Measurements from ENCODE around the gene PCDHA1.

The PCDHA1 gene

GRCh38 chr5:140926443-140927227, 140.7 kb downstream of the PCDHA1 start:
- in situ Hi-C loops (cut with MboI; ENCODE audit: low pct_unique_long_range_greater_than_20kb, low sequenced_read_pairs, unreplicated experiment), result no loop called here
- TF ChIP-seq, protein P1, sequence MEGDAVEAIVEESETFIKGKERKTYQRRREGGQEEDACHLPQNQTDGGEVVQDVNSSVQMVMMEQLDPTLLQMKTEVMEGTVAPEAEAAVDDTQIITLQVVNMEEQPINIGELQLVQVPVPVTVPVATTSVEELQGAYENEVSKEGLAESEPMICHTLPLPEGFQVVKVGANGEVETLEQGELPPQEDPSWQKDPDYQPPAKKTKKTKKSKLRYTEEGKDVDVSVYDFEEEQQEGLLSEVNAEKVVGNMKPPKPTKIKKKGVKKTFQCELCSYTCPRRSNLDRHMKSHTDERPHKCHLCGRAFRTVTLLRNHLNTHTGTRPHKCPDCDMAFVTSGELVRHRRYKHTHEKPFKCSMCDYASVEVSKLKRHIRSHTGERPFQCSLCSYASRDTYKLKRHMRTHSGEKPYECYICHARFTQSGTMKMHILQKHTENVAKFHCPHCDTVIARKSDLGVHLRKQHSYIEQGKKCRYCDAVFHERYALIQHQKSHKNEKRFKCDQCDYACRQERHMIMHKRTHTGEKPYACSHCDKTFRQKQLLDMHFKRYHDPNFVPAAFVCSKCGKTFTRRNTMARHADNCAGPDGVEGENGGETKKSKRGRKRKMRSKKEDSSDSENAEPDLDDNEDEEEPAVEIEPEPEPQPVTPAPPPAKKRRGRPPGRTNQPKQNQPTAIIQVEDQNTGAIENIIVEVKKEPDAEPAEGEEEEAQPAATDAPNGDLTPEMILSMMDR (IDR thresholded peaks at IDR 0.05; ENCODE audit: extremely low read depth, insufficient read depth, missing control alignments), result no peak
- no peak for DNase-seq (ENCODE audit: low spot score)

DNA sequence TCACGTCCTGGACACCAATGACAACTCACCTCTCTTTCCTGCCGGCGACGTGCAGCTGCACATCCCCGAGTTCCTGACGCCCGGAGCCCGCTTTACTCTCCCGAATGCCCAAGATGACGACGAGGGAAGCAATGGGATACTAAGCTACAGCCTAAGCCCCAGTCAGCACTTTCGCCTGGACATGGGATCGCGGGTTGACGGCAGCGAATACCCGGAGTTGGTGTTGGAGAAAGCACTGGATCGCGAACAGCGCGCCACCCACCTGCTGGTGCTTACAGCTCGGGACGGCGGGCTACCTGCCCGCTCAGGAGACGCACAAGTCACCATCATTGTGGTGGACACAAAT, 141.3 kb downstream of the PCDHA1 start:
- TF ChIP-seq, protein P1 (IDR thresholded peaks at IDR 0.05; ENCODE audit: extremely low read depth, insufficient read depth, missing control alignments), result no peak
- DNase-seq (ENCODE audit: low spot score), result no peak
- in situ Hi-C loops (cut with MboI; ENCODE audit: low pct_unique_long_range_greater_than_20kb, low sequenced_read_pairs, unreplicated experiment), result no loop called here

- TF ChIP-seq, protein P1 (IDR thresholded peaks at IDR 0.05; ENCODE audit: extremely low read depth, insufficient read depth, missing control alignments), result no peak
- in situ Hi-C loops (cut with MboI; ENCODE audit: low pct_unique_long_range_greater_than_20kb, low sequenced_read_pairs, unreplicated experiment), result no loop called here
- no peak for DNase-seq (ENCODE audit: low spot score)
Observed at GRCh38 chr5:140934964-140935606, 149.1 kb downstream of the PCDHA1 start.

DNA sequence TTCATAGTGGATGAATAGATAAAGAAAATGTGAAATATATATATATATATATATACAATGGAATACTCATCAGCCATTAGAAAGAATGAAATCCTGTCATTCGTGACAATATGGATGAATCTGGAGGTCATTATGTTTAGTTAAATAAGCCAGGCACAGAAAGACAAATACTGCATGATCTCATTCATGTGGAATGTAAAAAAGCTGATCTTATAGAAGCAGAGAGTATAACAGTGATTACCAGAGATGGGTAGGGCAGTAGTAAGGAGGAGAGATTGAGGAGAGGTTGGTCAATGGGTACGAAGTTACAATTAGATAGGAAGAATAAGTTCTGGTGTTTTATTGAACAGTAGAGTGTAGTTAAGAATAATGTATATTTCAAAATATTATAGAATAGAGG, 160.6 kb downstream of the PCDHA1 start:
- in situ Hi-C loops (cut with MboI; ENCODE audit: low pct_unique_long_range_greater_than_20kb, low sequenced_read_pairs, unreplicated experiment), result no loop called here
- no peak for DNase-seq (ENCODE audit: low spot score)
- TF ChIP-seq, protein P1 (IDR thresholded peaks at IDR 0.05; ENCODE audit: extremely low read depth, insufficient read depth, missing control alignments), result no peak

DNA sequence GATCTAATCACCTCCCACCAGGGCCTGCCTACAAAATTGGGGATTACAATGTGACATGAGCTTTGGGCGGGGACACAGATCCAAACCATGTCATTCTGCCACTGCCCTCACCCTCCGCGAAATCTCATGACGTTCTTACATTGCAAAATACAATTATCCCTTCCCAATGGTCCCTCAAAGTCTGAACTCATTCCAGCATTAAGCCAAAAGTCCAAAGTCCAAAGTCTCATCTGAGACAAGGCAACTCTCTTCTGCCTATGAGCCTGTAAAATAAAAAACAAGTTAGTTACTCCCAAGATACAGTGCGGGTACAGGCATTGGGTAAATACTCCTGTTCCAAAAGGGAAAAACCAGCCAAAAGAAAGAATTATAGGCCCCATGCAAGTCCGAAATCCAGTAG, 165.7 kb downstream of the PCDHA1 start:
- in situ Hi-C loops (cut with MboI; ENCODE audit: low pct_unique_long_range_greater_than_20kb, low sequenced_read_pairs, unreplicated experiment), result no loop called here
- TF ChIP-seq, protein P1 (IDR thresholded peaks at IDR 0.05; ENCODE audit: extremely low read depth, insufficient read depth, missing control alignments), result no peak
- DNase-seq (ENCODE audit: low spot score), result no peak

DNA sequence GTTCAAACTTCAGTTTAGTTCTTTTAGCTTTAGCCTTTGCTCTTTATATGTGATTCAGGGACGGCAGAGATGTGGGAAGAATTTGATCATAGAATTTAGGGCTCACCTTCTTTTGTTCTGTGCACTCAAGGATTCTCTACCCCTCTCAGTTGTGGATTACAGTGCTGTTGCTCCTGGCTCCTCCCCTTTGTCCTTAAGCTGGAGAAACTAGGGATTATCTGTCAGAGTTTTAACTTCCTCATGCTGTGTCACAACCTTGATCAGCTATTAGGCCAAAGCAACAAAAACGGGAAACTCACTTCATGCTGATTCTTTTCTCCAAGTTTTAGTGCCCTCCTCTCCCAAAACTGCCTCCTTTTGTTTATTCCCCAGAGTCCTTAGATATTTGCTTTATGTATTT, 167.3 kb downstream of the PCDHA1 start:
- in situ Hi-C loops (cut with MboI; ENCODE audit: low pct_unique_long_range_greater_than_20kb, low sequenced_read_pairs, unreplicated experiment), result no loop called here
- no peak for DNase-seq (ENCODE audit: low spot score)
- TF ChIP-seq, protein P1 (IDR thresholded peaks at IDR 0.05; ENCODE audit: extremely low read depth, insufficient read depth, missing control alignments), result no peak

All from GM13977 (cell line).